ENCODE results near the gene SLC25A51.

GRCh38 chr9:37870799-37871176 lies 33.1 kb downstream of the SLC25A51 start:
- TF ChIP-seq POLR2A (IDR thresholded peaks at IDR 0.05) (no peak), POLR2AphosphoS5 (IDR thresholded peaks at IDR 0.05) (no peak)
- TF ChIP-seq, protein P1, sequence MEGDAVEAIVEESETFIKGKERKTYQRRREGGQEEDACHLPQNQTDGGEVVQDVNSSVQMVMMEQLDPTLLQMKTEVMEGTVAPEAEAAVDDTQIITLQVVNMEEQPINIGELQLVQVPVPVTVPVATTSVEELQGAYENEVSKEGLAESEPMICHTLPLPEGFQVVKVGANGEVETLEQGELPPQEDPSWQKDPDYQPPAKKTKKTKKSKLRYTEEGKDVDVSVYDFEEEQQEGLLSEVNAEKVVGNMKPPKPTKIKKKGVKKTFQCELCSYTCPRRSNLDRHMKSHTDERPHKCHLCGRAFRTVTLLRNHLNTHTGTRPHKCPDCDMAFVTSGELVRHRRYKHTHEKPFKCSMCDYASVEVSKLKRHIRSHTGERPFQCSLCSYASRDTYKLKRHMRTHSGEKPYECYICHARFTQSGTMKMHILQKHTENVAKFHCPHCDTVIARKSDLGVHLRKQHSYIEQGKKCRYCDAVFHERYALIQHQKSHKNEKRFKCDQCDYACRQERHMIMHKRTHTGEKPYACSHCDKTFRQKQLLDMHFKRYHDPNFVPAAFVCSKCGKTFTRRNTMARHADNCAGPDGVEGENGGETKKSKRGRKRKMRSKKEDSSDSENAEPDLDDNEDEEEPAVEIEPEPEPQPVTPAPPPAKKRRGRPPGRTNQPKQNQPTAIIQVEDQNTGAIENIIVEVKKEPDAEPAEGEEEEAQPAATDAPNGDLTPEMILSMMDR (IDR thresholded peaks at IDR 0.05), result no peak

Measured in upper lobe of left lung (tissue), 4 donors.